ENCODE measurements around the gene GUCA1C.

DNA sequence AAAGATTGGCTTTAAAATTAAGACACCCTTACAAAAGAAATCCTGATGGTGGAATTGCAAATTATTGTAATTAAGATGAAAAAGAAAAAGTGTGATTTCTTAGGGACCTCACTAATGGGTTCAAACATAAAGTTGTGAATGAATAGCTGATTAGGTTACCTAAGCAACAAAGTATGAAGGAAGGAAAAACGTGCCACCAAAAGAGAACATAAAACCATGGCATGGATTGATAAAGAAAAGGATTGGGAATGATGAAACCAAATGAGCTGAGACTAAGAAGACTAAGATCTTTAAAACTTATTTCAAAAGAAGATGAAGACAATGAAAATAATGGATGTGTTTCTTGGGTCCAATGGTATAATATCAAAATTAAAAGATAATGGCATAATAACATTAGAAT lies 32.2 kb upstream of the GUCA1C start:
- TF ChIP-seq EP300 (IDR thresholded peaks at IDR 0.05) (no peak), CTCF (IDR thresholded peaks at IDR 0.05) (no peak), POLR2A (IDR thresholded peaks at IDR 0.05) (no peak), POLR2AphosphoS5 (IDR thresholded peaks at IDR 0.05) (no peak)
